ENCODE results near the gene KXD1. TPM values are rescaled to one million over a fixed set of nuclear protein-coding genes. Genes with fewer than 3 reads are reported as not detected.

Gene KXD1
- total and polyA plus RNA-seq, 2 donors (not counting 1 experiment from before 2014, with no cell fraction given) = 90.0 to 166 TPM

DNA sequence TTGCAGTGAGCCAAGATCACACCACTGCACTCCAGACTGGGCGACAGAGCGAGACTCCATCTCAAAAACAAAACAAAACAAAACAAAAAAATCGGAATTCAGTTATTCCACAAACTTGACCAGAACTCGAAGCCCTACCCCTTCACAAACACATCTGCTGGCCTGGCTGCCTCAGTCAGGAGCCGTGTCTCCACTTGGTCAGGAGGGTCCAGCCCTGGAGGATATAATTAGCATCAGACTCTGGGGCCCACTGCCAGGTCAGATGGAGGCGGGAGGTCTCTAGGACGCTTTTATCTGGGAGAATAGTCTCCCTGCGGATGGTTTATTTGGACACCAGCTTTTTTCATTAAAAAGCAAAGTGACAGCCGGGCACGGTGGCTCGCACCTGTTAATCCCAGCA lies 43.8 kb upstream of the KXD1 start:
- ChIA-PET POLR2A (interaction anchor here (0.7 kb wide), 1 partner anchor 368 kb away, joined by 5 read pairs; no protein-coding TSS in a partner anchor), CTCF (interaction anchor here (0.9 kb wide), 1 partner anchor 15 kb away, joined by 3 read pairs; no protein-coding TSS in a partner anchor)
- Histone ChIP-seq H4K20me1 (ENCODE audit: control insufficient read depth, insufficient read depth, low read length, poor library complexity, severe bottlenecking) (peaks cover 96% of the 10 kb centered on the region), H3K36me3 (replicated peaks in 1 of 2; ENCODE audit: control extremely low read depth in 1 of 2, control insufficient read depth in 1 of 2, extremely low read depth in 1 of 2, insufficient read depth in 2 of 2, low read length in 1 of 2) (peaks cover 0 to 6% of the 10 kb centered on the region in 2 experiments), H3K9ac (ENCODE audit: low read length) (no peak overlapping the region), H3K9me3 (ENCODE audit: control extremely low read depth in 1 of 3, control insufficient read depth in 2 of 3, insufficient read depth in 1 of 3, low read length in 2 of 3) (no peaks in the 10 kb centered on the region), H2AFZ (ENCODE audit: insufficient read depth, low read depth, low read length, poor library complexity, severe bottlenecking) (no peak overlapping the region), H3K4me3 (ENCODE audit: control extremely low read depth in 1 of 5, extremely low read depth in 1 of 5, insufficient read depth in 1 of 5, low read depth in 2 of 5, low read length in 4 of 5) (no peak overlapping the region), H3K4me1 (ENCODE audit: control insufficient read depth in 2 of 2, insufficient read depth in 2 of 2, low read length in 2 of 2) (peaks cover 0 to 13% of the 10 kb centered on the region in 2 donors), H3K27me3 (replicated peaks in 1 of 4; ENCODE audit: control extremely low read depth in 1 of 4, control insufficient read depth in 3 of 4, insufficient read depth in 4 of 4, low read length in 3 of 4) (no peaks in the 10 kb centered on the region), H3K4me2 (replicated peaks; ENCODE audit: low read depth, low read length, poor library complexity, severe bottlenecking) (no peak overlapping the region), H3K79me2 (ENCODE audit: control insufficient read depth, insufficient read depth, low read length) (peaks cover 99% of the 10 kb centered on the region), H3K27ac (ENCODE audit: low read length in 2 of 2) (no peak overlapping the region)
- DNase-seq = no peak
- TF ChIP-seq, protein P1, sequence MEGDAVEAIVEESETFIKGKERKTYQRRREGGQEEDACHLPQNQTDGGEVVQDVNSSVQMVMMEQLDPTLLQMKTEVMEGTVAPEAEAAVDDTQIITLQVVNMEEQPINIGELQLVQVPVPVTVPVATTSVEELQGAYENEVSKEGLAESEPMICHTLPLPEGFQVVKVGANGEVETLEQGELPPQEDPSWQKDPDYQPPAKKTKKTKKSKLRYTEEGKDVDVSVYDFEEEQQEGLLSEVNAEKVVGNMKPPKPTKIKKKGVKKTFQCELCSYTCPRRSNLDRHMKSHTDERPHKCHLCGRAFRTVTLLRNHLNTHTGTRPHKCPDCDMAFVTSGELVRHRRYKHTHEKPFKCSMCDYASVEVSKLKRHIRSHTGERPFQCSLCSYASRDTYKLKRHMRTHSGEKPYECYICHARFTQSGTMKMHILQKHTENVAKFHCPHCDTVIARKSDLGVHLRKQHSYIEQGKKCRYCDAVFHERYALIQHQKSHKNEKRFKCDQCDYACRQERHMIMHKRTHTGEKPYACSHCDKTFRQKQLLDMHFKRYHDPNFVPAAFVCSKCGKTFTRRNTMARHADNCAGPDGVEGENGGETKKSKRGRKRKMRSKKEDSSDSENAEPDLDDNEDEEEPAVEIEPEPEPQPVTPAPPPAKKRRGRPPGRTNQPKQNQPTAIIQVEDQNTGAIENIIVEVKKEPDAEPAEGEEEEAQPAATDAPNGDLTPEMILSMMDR (IDR thresholded peaks at IDR 0.05) = no peak
- TF ChIP-seq EZH2 (IDR thresholded peaks at IDR 0.05; ENCODE audit: borderline replicate concordance, insufficient read depth, low read depth, low read length, poor library complexity, severe bottlenecking) = no peak
- Mint-ChIP-seq H3K27ac (no peak overlapping the region), H3K9me3 (ENCODE audit: insufficient read depth) (no peaks in the 10 kb centered on the region), H3K4me1 (peaks cover 38% of the 10 kb centered on the region), H3K27me3 (no peaks in the 10 kb centered on the region), H3K4me3 (no peak overlapping the region)
- intact Hi-C loops (cut with micrococcal nuclease) = no loop called here
- WGBS (ENCODE audit: insufficient coverage) = 98% methylated on average over 6 of the region's 11 CpGs
- ATAC-seq (ENCODE audit: low read depth) = no peak

DNA sequence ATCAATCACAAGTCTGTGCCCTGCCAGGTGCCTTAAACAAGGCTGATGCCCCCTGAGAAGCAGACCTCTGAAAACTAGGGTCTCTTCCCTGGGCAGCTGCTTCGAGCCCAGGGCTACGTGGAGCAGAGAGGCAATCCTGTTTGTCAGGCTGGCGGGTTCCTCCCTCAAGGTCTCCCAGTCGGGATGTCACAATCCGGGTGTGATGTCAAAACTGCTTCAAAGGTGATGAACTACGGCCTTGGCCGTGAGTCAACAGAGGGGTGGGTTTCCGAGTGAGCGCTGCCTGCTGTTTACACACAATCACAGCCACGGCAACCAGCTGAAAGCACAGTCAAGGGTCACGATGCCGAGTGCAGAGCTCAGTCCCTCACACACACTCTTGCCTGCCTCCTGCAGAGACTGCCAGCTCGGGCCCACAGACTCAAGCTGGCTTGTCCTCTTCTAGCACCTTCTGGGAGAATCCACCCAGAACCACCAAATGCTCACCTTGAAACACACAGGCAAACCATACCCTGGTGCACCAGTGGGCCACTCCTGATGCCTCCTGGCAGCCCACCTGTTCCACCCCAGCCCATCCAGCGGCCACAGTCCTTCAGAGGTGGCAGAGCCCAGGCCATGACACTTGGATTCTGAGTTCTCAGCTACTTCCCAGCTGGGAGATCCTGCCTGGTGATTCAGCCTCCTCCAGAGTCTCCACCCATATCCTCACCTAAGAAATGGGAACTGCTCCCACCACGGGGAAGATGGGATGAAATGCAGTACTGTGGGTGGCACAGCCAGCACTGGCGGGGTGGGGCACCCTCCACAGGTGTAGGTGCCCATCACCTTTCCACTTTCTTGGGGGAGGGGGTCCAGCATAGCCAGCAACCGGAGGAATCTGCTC lies 42.6 kb upstream of the KXD1 start:
- ChIA-PET POLR2A (no interaction called here), CTCF (no interaction called here)
- H3K27ac ChIP-seq (ENCODE audit: low read length in 2 of 2) = no peak overlapping the region
- no peak for TF ChIP-seq EZH2 (IDR thresholded peaks at IDR 0.05; ENCODE audit: borderline replicate concordance, insufficient read depth, low read depth, low read length, poor library complexity, severe bottlenecking)
- TF ChIP-seq, protein P1 (IDR thresholded peaks at IDR 0.05) = no peak
- H3K4me1 Mint-ChIP-seq = peaks cover 38% of the 10 kb centered on the region
- no peaks in the 10 kb centered on the region for H3K27me3 ChIP-seq (replicated peaks in 1 of 4; ENCODE audit: control extremely low read depth in 1 of 4, control insufficient read depth in 3 of 4, insufficient read depth in 4 of 4, low read length in 3 of 4)
- no peak for DNase-seq
- no peaks in the 10 kb centered on the region for H3K27me3 Mint-ChIP-seq
- peaks cover 0 to 6% of the 10 kb centered on the region in 2 experiments for H3K36me3 ChIP-seq (replicated peaks in 1 of 2; ENCODE audit: control extremely low read depth in 1 of 2, control insufficient read depth in 1 of 2, extremely low read depth in 1 of 2, insufficient read depth in 2 of 2, low read length in 1 of 2)
- no peaks in the 10 kb centered on the region for H3K9me3 ChIP-seq (ENCODE audit: control extremely low read depth in 1 of 3, control insufficient read depth in 2 of 3, insufficient read depth in 1 of 3, low read length in 2 of 3)
- no peak overlapping the region for H3K4me2 ChIP-seq (replicated peaks; ENCODE audit: low read depth, low read length, poor library complexity, severe bottlenecking)
- no peak overlapping the region for H3K4me3 Mint-ChIP-seq
- peaks cover 99% of the 10 kb centered on the region for H3K79me2 ChIP-seq (ENCODE audit: control insufficient read depth, insufficient read depth, low read length)
- no peak overlapping the region for H2AFZ ChIP-seq (ENCODE audit: insufficient read depth, low read depth, low read length, poor library complexity, severe bottlenecking)
- H3K9me3 Mint-ChIP-seq (ENCODE audit: insufficient read depth) = no peaks in the 10 kb centered on the region
- peaks cover 96% of the 10 kb centered on the region for H4K20me1 ChIP-seq (ENCODE audit: control insufficient read depth, insufficient read depth, low read length, poor library complexity, severe bottlenecking)
- 90% methylated on average over 13 of the region's 17 CpGs for WGBS (ENCODE audit: insufficient coverage)
- H3K9ac ChIP-seq (ENCODE audit: low read length) = no peak overlapping the region
- H3K27ac Mint-ChIP-seq = no peak overlapping the region
- H3K4me1 ChIP-seq (ENCODE audit: control insufficient read depth in 2 of 2, insufficient read depth in 2 of 2, low read length in 2 of 2) = peaks cover 4 to 12% of the 10 kb centered on the region in 2 donors
- ATAC-seq (ENCODE audit: low read depth) = no peak
- intact Hi-C loops (cut with micrococcal nuclease) = no loop called here
- no peak overlapping the region for H3K4me3 ChIP-seq (ENCODE audit: control extremely low read depth in 1 of 5, extremely low read depth in 1 of 5, insufficient read depth in 1 of 5, low read depth in 2 of 5, low read length in 4 of 5)

Data from B cell (primary cell).